Measurements from ENCODE around the gene ATM.
"Not testable (repeated sequence)": the region's sequence is repeated elsewhere in the genome, so short reads cannot be mapped to it uniquely, and the experiment has no call there.

ATM gene

GRCh38 chr11:108417551-108417950 lies 194.7 kb downstream of the ATM start:
- H3K9me3 ChIP-seq (ENCODE audit: severe bottlenecking); DNase-seq (ENCODE audit: low spot score); H3K27me3 ChIP-seq (ENCODE audit: insufficient read depth, poor library complexity, severe bottlenecking); H3K27ac ChIP-seq (ENCODE audit: poor library complexity, severe bottlenecking); H3K4me1 ChIP-seq (ENCODE audit: insufficient read depth, poor library complexity, severe bottlenecking); H3K36me3 ChIP-seq (ENCODE audit: low read depth); H3K4me3 ChIP-seq (ENCODE audit: severe bottlenecking): not testable (repeated sequence)
- peak; percentile 51 for TF ChIP-seq CTCF (IDR thresholded peaks at IDR 0.05; ENCODE audit: poor library complexity, severe bottlenecking)
- peak; percentile 38; the same call in 1 of the 3 replicates for ATAC-seq (ENCODE audit: low read depth)

All from RWPE2 (cell line).